Stimulated activated CD8-positive, alpha-beta memory T cell treated with anti-CD3 and anti-CD28 coated beads, Interleukin-4, amount 100 ng/mL, for 24 hours (primary cell): ENCODE measurements around the gene LILRA2.
"Not testable (repeated sequence)": the region's sequence is repeated elsewhere in the genome, so short reads cannot be mapped to it uniquely, and the experiment has no call there.

Experiments used
- DNase-seq: peaks from one replicate; pipeline ENCODE4 v3.0.0-alpha.2; 2020; ENCODE audit warnings: low read depth

The LILRA2 gene

DNA sequence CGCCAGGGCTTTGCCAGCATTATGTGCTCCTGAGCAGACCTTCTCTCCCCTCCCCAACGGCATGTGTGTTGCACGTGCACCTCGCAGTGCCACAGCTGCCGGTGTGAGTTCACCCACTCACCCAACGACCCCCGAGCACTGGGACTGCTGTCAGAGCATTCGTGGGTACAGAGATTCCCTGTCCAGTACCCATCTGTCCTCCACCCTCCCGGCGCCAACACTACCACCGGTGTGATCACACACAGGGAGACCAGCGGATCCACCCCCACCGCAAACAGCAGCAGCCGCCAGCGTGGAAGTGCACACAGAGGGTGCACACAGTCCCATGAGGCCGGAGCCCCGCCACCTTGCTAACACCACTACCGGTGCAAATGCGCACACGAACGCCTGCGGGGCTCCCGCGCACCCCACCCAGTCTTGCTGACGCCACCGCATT lies 35.8 kb downstream of the LILRA2 start:
- no peak for DNase-seq

DNA sequence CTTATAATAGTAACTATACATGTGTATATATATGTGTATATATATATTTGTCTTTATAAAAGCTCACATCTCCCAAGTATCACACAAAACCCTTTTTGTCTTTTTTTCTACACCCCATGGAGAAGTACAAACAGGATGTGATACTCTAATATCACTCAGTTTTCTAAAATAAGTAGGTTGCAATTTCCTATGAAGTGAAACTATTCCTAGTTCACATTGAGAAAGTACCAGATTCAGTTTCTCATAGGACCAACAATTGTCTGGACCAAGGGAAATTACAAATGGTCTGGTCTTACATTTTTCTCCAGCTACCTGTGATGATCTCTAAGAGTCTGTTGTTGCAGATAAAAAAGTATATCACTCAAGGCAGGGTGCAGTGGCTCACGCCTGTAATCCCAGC lies 38.8 kb downstream of the LILRA2 start:
- no peak for DNase-seq

DNA sequence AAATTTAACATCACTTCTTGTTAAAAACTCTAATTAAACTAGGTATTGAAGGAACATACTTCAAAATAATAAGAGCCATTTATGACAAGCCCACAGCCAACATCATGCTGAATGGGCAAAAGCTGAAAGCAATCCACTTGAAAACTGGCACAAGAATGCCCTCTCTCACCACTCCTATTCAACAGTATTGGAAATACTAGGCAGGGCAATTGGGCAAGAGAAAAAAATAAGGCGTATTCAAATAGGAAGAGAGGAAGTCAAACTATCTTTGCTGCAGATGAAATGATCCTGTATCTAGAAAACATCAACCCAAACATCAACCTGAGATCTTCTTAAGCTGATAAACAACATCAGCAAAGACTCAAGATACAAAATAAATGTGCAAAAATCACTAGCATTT lies 41.1 kb downstream of the LILRA2 start:
- no peak for DNase-seq

DNA sequence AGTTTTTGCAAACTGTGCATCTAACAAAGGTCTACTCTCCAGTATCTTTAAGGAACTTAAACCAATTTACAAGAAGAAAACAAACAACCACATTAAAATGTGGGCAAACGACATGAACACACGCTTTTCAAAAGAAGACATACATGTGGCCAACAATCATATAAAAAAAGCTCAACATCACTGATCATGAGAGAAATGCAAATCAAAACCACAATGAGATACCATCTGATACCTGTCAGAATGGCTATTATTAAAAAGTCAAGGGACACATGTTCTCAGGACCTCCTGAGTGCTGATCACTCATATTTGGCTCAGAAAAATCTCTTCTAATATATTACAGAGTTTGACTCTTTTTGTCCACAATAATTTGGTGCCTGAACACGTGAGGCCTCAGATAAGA lies 42.5 kb downstream of the LILRA2 start:
- no peak for DNase-seq

DNA sequence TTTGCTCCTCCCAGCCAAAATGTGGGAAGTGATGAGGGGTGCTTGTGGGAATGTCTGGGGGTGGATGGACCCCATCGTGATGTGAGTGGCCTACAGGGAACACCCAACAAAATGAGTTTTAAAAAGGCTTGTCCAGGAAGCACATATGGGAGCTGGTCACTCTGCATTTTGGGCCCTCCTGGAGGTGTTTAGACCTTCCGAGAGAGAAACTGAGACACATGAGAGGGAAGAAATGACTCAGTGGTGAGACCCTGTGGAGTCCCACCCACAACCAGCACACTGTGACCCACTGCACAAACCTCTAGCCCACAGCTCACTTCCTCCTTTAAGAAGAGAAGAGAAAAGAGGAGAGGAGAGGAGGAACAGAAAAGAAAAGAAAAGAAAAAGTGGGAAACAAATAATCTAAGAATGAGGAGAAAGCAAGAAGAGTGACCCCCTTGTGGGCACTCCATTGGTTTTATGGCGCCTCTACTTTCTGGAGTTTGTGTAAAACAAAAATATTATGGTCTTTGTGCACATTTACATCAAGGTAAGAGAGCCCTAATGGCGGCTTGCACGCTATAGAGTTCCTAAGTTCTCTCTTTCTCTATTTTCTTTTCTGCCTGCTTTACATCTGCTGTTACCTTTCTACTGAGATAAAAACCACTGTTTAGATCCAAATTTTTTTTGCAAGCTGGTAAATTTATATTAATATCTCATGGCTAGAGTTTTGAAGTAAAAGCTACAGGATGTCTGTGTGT lies 43.4 kb downstream of the LILRA2 start:
- DNase-seq, result no peak

DNA sequence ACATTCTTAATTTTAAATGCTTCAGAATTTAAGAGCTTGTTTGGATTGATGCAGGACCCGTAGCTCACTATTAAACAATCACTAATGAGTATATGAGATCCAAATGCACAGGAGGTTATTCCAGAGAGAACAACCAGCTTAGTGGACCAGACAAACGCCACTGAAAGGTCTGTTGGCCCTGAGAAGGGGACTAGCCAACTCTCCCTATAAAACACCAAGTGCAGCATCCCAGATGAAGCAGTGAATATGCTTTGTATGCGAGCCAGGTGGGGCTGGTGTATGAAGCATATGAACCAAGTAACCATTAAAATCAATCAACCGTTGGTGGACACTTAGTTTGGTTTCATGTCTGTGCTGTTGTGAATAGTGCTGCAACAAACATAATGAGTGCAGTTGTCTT lies 46.9 kb downstream of the LILRA2 start:
- DNase-seq, result no peak

DNA sequence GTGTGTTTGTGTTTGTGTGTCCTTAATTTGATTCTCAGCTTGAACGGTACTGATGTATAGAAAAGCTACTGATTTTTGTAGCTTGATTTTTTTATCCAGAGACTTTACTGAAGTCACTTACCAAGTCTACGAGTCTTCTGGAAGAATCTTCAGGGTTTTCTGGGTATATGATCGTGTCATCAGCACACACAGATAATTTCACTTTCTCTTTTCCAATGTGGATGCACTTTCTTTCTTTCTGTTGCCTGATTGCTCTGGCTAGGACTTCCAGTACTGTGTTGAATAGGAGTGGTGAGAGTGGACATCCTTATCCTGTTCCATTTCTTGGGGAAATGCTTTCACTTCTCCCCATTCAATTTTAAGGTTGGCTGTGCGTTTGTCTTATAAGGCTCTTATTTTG lies 48.8 kb downstream of the LILRA2 start:
- no peak for DNase-seq

DNA sequence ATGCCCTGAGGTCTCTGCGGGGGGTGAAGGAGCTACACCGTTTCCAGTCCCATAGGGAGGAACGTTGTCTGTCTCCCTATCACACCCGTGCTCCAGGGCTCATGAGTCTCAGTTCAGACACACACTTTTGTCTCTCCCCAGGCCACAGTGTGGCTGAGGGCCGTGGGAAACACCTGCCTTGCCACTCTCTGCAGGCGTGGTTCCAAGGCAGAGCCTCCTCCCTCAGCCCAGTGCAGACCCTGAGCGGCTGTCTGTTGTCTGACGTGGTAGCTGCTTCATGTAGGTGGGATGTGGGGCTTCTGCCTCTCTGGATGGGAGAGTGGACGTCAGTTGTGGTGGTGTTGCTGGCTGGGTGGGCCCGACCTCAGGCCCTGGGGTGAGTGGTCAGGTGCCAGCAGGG lies 50.6 kb downstream of the LILRA2 start:
- DNase-seq, result not testable (repeated sequence)

DNA sequence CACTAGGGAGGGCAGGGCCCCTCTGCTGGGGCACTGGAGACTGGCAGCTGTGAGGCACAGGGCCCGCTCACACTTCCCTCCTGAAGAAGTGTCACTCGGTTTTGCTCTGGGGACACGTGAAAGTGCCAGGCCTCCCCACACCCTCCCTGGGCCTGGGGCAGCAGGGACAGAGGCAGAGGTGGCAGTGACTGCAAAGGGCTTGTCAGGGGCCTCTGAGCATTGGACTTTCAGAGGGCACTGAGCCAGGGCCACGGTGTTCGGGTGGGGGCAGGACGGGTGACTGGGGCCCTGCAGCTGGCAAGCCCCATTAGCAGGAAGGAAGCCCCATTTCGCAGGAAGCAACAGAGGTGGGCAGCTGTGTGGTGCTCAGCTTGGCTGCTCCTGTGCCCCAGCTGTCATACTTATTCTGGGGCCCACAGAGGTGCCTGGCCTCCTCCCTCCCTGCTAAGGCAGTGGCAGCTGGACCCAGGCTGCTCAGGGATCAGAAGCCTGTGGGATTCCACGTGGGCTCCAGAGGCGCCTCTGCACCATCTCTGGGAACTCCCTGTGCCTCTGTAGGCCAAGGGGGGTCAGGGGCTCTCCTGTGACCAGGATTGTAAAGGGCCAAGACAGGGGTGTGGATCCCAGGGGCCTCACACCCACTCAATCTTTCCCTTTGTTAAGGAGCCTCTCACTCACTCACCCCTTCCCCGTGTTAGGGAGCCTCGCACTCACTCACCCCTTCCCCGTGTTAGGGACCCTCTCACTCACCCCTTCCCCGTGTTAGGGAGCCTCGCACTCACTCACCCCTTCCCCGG lies 51.5 kb downstream of the LILRA2 start:
- not testable (repeated sequence) for DNase-seq

DNA sequence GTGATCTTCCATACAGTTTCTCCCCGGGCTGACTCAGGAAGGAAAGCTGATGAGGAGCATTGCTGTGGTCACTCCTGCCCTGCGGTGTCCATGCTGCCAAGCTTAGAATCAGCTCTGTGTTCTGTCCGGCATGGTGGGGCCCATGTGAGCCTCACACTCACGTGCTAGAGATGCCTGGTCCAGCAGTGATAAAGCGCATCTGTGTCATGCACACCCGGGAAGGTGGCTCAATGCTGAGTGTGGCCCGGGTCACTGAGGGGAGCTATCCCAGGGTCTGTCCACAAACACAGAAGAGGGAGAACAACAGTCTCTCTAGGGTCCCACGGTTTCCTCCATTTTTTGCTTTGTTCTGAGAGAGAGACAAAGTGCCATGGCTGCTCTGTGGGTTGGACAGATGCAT lies 53.2 kb downstream of the LILRA2 start:
- no peak for DNase-seq

DNA sequence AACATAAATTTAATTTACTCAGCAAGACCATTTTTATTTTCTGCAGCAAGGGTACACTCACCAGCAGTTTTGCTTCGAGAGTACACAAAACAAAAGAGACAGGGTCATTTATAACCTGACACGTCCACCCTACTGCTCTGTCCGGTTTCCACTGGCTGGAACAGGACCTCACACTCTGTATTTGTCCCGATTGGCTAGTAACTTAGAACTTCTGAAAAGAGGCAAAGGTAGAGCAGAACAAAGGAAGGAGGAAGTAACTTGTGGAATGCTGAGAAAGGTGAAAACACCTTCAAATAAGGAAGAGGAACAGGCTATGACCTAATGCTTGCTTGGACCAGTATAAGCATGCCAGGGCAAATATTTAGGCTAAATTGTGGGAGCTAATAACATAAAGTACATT lies 54.3 kb downstream of the LILRA2 start:
- not testable (repeated sequence) for DNase-seq

DNA sequence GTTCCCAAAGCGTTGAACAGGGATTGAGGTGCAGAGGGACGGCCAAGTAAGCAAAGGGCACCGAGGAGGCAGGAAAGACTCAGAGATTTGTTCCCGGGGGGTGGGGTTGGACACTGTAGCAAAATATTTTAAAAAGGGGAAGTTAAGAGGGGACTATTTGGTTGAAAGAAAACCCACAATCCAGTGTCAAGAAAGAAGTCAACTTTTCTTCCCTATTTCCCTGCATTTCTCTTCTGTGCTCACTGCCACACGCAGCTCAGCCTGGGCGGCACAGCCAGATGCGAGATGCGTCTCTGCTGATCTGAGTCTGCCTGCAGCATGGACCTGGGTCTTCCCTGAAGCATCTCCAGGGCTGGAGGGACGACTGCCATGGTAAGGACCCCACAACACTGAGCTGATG lies 56.7 kb downstream of the LILRA2 start, which contains the start of gene LILRB1:
TSS of gene LILRB1 (plus strand) at position 223 of the 400 bp plus-strand sequence. CDS start 590 bp downstream, outside the sequence.
- DNase-seq, result not testable (repeated sequence)

DNA sequence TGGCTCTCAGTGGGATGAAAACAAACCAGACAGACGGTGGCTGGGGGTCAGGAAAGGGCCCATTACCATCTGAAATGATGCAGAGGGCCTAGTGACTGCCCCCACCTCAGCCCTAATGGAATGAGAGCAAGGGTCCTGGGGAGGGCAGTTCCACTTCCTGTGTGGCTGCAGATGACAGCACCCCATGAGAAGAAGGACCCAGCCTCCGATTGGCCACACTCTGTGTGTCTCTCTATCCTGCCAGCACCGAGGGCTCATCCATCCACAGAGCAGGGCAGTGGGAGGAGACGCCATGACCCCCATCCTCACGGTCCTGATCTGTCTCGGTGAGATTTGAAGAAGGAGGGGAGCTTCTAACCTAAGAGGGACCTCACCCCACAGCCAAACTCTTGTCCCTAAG lies 57.2 kb downstream of the LILRA2 start:
- DNase-seq, result no peak

DNA sequence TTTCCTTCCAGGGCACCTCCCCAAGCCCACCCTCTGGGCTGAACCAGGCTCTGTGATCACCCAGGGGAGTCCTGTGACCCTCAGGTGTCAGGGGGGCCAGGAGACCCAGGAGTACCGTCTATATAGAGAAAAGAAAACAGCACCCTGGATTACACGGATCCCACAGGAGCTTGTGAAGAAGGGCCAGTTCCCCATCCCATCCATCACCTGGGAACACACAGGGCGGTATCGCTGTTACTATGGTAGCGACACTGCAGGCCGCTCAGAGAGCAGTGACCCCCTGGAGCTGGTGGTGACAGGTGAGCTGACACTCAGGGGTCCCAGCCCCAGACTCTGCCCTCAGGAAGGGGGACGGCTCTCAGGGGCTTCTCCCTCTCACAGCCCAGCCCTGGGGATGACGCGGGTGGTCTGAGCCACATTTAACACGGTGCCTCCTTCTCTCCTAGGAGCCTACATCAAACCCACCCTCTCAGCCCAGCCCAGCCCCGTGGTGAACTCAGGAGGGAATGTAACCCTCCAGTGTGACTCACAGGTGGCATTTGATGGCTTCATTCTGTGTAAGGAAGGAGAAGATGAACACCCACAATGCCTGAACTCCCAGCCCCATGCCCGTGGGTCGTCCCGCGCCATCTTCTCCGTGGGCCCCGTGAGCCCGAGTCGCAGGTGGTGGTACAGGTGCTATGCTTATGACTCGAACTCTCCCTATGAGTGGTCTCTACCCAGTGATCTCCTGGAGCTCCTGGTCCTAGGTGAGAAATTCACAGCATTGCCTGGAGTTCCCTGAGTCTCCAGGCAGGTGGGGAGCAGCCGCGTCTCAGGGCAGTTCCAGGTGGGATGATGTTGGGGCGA lies 58.1 kb downstream of the LILRA2 start:
- not testable (repeated sequence) for DNase-seq

DNA sequence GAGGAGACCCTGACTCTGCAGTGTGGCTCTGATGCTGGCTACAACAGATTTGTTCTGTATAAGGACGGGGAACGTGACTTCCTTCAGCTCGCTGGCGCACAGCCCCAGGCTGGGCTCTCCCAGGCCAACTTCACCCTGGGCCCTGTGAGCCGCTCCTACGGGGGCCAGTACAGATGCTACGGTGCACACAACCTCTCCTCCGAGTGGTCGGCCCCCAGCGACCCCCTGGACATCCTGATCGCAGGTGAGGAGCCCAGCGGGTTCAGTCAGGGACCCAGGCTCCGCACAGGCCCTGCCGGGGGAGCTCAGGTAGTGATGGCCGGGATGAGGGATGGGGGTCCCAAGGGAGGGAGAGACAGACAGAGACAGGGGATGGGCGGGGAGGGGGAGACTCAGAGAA lies 58.9 kb downstream of the LILRA2 start:
- DNase-seq, result not testable (repeated sequence)

DNA sequence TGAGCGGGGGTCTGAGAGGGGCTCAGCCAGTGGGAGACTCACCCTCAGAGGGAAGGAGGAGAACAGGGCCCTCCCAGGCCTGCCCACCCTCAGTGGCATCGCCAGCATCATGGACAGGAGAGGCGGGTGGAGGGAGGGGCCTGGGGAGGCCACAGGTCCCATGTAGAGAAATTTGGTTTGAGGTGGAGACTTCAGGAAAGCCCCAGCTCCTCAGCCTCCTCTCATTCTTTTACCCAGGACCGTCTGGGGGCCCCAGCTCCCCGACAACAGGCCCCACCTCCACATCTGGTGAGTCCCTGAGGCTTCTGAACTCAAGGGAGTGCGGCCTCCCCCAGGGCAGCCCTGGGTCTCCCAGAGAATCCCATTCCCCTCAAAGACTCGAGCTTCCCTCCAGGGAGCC lies 59.8 kb downstream of the LILRA2 start:
- DNase-seq, result no peak

DNA sequence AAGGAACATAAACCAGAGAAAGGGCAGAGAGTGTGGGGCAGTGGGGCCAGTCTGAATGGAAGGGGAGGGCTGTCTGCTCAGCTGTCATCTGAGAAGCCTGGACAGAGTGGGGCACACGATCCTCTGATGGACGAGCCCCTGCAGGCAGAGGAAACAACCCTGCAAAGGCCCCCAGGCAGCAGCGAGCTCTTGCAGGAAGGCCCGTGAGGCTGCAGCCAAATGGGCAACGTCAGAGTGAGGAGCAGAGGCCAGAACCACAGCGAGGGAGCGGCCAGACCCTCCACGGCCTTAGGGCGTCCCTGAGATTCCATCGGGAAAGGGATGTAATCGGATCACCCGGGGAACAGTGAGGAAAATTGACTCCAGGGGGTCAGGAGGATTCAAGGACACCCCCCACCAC lies 62.5 kb downstream of the LILRA2 start:
- DNase-seq, result not testable (repeated sequence)

DNA sequence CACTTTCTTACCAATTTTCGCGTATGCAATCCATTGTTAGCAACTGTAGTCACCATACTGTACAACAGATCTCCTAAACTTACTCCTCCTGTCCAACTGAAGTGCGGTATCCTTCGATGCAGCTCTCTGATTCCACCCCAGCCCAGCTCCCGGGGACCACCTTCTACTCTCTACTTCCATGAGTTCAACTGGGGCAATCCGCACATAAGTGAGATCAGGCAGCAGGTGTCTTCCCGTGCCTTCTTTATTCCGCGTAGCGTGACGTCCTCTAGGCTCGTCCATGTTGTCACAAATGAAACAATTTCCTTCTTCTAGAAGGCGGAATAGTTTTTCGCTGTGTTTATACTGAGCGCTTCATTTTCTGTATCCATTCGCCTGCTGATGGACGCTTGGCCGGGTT lies 65.1 kb downstream of the LILRA2 start:
- no peak for DNase-seq
